ENCODE results near the gene FZD7.

The FZD7 gene

DNA sequence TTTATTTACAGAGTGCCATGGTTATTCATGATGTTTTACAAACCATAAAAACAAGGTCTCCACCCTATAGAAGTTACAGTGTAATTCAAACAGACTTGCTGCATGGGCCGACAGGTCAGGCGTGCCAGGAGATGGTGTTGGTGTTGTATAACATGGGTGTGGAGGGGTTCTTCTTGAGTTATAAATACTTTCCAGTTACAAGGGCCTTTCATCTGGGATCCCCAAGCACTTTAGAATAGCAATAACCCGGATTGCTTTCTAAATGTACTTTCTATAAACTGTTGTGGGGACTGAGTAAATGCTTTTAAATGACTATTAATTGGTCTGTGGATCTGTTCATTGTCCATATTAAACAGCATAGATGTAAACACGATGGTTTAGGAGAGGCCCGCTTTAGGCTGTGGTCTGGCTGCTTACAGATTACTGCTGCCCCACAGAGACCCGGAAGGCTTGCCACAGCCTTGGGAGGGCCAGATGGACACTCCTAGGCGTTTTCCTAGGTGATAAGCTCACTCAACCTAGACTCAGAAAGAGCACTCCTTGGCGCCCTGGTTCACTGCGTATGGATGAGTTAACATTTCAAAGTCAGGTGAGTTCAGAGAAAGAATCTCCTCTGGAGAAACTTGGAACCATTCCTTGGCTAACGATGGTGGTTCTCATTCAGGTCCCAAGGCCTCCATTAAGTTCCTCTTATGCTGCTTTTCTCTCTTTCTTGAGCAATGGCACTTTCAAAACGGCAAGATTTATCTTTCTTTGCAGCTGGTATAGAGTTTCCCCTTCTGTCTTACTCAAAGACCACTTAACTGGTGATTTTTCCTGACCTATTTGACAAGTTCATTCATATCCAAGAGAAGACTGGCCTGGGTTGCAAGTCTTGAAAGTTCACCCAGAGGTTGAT is 35.8 kb downstream of the FZD7 start:
- DNase-seq (ENCODE audit: low read depth), result no peak

DNA sequence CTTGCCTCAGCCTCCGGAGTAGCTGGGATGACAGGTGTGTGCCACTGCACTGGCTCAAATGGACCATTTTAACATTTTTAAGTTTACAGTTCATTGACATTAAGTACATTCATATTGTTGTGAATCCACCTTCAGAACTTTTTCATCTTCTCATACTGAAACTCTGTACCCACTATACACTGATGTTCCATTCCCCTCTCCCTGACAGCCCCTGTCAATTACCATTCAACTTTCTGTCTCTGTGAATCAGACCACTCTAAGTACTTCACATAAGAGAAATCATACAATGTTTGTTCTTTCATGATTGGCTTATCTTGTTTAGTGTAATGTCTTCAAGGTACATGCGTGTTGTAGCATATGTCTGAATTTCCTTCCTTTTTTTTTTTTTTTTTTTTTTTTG is 37.5 kb downstream of the FZD7 start:
- no peak for DNase-seq (ENCODE audit: low read depth)

DNA sequence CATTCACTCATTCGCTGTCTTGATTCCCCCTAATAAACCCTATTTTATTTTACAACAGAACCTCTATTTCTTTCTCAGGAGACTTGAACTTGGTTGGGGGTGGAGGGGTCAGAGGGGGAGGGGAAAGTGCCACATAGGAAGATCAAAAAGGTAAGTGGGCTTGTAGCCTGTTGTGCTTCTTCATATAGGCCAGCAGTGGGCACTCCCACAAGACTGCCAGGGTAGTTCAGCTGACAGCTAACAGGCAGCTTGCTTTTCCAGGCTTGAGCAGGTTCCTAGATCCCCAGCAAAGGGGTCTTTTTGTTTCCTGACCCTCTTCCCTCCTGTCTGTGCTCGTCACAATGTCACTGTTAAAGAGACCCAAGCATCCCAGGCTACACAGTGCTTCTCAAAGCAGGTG is 38.6 kb downstream of the FZD7 start:
- no peak for DNase-seq (ENCODE audit: low read depth)

DNA sequence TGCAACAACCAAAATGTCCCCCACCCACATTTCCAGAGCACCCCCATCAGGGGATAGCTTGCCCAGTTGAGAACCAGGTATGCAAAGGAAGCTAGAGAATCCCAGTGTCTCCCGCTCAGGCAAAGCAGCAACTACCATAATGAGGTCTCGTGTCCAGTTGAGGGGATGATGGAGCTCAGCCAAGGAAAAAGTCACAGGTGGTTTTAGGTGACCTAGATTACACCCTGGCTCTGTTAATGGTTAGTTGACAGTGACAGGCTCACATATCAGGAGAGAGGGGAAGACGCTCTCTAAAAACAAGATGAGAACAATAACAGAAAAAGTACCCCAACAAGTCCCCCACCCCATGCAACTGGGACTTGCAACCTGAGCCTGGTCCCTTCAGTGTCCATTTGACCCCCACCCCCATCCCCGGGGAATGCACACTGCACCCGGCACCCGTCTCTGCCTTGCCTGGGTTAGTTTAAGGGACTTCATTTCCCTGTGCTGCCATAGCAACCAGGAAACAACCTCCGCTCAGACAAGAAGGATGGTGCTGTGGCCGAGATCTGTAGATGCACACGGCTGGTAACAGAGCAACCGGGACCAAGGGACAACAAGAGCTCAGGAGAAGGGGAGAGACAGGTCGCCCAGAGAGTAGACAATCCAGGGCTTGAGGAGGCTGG is 39.2 kb downstream of the FZD7 start, which contains the start of gene KIAA2012:
Gene KIAA2012 (plus strand): TSS at position 519 of the 665 bp plus-strand sequence. CDS start 373 bp downstream, outside the sequence.
- no peak for DNase-seq (ENCODE audit: low read depth)

DNA sequence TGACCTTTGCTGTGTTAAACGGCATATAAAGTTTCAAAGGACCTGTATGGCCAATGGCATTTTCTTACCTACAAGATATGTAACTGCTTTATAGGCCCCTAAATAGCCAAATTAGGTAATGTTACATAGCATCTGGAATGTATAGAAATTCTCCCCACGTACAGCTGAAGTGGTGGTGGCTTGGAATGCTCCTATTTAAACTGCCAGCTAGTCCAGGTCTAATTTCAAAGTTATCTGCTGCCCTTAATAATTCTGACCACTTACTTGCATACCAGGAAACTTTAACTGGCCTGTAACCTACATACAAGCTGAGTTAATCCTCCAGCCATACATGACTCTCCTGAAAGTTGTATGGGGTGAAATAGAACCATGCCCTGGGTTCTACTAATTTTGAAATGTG is 40.7 kb downstream of the FZD7 start:
- DNase-seq (ENCODE audit: low read depth), result no peak

DNA sequence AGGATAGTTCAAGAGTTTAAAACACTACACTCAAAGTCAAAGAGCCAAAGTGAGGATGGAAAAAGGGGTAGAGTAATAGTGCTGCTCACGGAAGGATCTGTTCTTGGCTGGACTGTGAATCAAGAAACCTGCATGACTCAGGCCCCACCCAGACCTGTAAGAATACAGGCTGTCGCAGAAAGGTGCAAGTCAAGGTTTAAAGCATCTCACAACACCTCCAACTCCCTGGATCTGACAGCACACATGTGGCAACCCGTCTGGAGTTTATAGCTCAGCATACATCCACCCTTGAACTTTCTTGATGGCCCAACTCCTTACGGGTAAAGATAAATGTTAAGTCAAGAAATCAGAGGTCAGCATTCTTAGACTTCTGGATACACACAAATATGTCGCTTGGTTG is 45.7 kb downstream of the FZD7 start:
- DNase-seq (ENCODE audit: low read depth), result no peak

DNA sequence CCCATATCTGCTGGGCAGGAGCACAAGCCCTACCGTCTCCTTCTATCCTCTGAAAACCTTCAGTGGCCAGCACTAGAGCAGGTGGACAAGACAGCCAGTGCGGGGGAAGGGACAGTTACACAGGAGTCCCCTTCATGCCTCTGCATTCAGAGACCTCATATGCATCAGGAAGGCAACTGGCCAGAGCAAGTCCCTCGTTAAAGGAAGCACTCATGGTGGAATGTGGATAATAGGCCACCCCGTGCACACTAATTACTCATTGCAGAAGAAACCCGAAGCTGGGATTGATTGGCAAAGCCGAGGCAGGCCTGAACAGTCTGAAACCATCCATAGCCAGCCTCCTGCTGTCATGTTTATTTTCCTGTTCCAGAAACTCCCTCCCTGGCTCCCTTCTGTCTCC is 50.6 kb downstream of the FZD7 start:
- DNase-seq (ENCODE audit: low read depth), result no peak
